Measurements from ENCODE around the gene ACADM. TPM values are rescaled to one million over a fixed set of nuclear protein-coding genes. Genes with fewer than 3 reads are reported as not detected.

Gene ACADM
- total and polyA plus RNA-seq, 2 of the 13 experiments (the other 11 are each of a cell fraction or from before 2014, with no cell fraction given): 43.7 to 92.2 TPM

- Histone ChIP-seq H3K9me3 (ENCODE audit: low read length) (no peaks in the 10 kb centered on the region), H3K27ac (ENCODE audit: extremely low read length, insufficient read depth, low read length) (no peak overlapping the region), H3K79me2 (ENCODE audit: insufficient read depth, low read length) (no peaks in the 10 kb centered on the region), H3K9ac (ENCODE audit: insufficient read depth, low read depth, low read length) (no peak overlapping the region), H4K20me1 (ENCODE audit: insufficient read depth, low read length) (no peaks in the 10 kb centered on the region), H3K4me1 (ENCODE audit: insufficient read depth, low read length) (no peaks in the 10 kb centered on the region), H3K4me3 (replicated peaks in 1 of 3; ENCODE audit: insufficient read depth in 1 of 3, low read depth in 2 of 3, low read length in 3 of 3) (no peak overlapping the region), H3K36me3 (replicated peaks in 1 of 2; ENCODE audit: control insufficient read depth in 1 of 2, insufficient read depth in 2 of 2, low read length in 2 of 2) (peaks cover 12 to 32% of the 10 kb centered on the region in 2 experiments; a peak in 4 of 5 replicates), H3K4me2 (ENCODE audit: low read depth, low read length) (no peak overlapping the region), H2AFZ (ENCODE audit: low read length) (no peak overlapping the region), H3K27me3 (ENCODE audit: control insufficient read depth in 1 of 2, insufficient read depth in 2 of 2, low read length in 2 of 2) (no peaks in the 10 kb centered on the region)
- in situ Hi-C loops (cut with HindIII; ENCODE audit: extremely low pct_ligation_motif_present, low pct_unique_long_range_greater_than_20kb) (no loop called here), intact Hi-C loops (cut with micrococcal nuclease; ENCODE audit: unreplicated experiment) (no loop called here)
- POLR2A ChIA-PET: no interaction called here
- TF ChIP-seq RELA (CRISPR knock-in tag; IDR thresholded peaks at IDR 0.05) (no peak), ATF7 (IDR thresholded peaks at IDR 0.05) (peak; percentile 43; the same call in 1 of the 2 replicates), ATF7 (CRISPR knock-in tag; IDR thresholded peaks at IDR 0.05) (no peak)
- no TSS peak for BruUV-seq (replicated peaks)
- FAIRE-seq: no peak
- no peak for DNase-seq (ENCODE audit: low spot score)
- ATAC-seq: no peak
- CTCF ChIA-PET (ENCODE audit: low intra/inter-chr PET ratio, low total read pairs): no interaction called here
- WGBS (ENCODE audit: low lambda C conversion rate): 92% methylated on average over 5 of the region's 6 CpGs
Measured at GRCh38 chr1:75742047-75742625, 17.6 kb downstream of the ACADM start.

GRCh38 chr1:75745276-75745675 is 20.8 kb downstream of the ACADM start:
- Histone ChIP-seq H3K4me1 (ENCODE audit: insufficient read depth, low read length) (no peaks in the 10 kb centered on the region), H2AFZ (ENCODE audit: low read length) (no peak overlapping the region), H3K27ac (ENCODE audit: extremely low read length, insufficient read depth, low read length) (no peak overlapping the region), H3K9me3 (ENCODE audit: low read length) (no peaks in the 10 kb centered on the region), H3K4me2 (ENCODE audit: low read depth, low read length) (no peak overlapping the region), H3K79me2 (ENCODE audit: insufficient read depth, low read length) (no peaks in the 10 kb centered on the region), H4K20me1 (ENCODE audit: insufficient read depth, low read length) (no peaks in the 10 kb centered on the region), H3K9ac (ENCODE audit: insufficient read depth, low read depth, low read length) (no peak overlapping the region), H3K27me3 (ENCODE audit: control insufficient read depth in 1 of 2, insufficient read depth in 2 of 2, low read length in 2 of 2) (no peaks in the 10 kb centered on the region), H3K36me3 (replicated peaks in 1 of 2; ENCODE audit: control insufficient read depth in 1 of 2, insufficient read depth in 2 of 2, low read length in 2 of 2) (peaks cover 12 to 23% of the 10 kb centered on the region in 2 experiments; a peak in 4 of 5 replicates), H3K4me3 (replicated peaks in 1 of 3; ENCODE audit: insufficient read depth in 1 of 3, low read depth in 2 of 3, low read length in 3 of 3) (no peak overlapping the region)
- no peak for DNase-seq (ENCODE audit: low spot score)
- ATAC-seq: no peak; the same call in 2 of the 3 replicates
- in situ Hi-C loops (cut with HindIII; ENCODE audit: extremely low pct_ligation_motif_present, low pct_unique_long_range_greater_than_20kb) (no loop called here), intact Hi-C loops (cut with micrococcal nuclease; ENCODE audit: unreplicated experiment) (no loop called here)
- FAIRE-seq: no peak
- POLR2A ChIA-PET: no interaction called here
- WGBS (ENCODE audit: low lambda C conversion rate): 75% methylated on average over 4 of the region's 4 CpGs
- no TSS peak for BruUV-seq (replicated peaks)
- CTCF ChIA-PET (ENCODE audit: low intra/inter-chr PET ratio, low total read pairs): no interaction called here
- TF ChIP-seq ZBTB34 (CRISPR knock-in tag; IDR thresholded peaks at IDR 0.05) (no peak), CEBPB (IDR thresholded peaks at IDR 0.05; ENCODE audit: borderline replicate concordance, low read depth, low read length) (no peak), ZNF407 (CRISPR knock-in tag; IDR thresholded peaks at IDR 0.05; ENCODE audit: not compliant biosample characterization) (no peak), KMT2A (CRISPR knock-in tag; IDR thresholded peaks at IDR 0.05) (no peak), RFX1 (IDR thresholded peaks at IDR 0.05) (no peak)
